D721Med (cell line): ENCODE results near the gene PKD1L1.

Experiments
- DNase-seq: peaks from one replicate; pipeline ENCODE4 v3.0.0; 2011; ENCODE audit warnings: low spot score; ENCODE audit not compliant: insufficient read length
- FAIRE-seq: peaks from 2 replicates; lab custom pipeline; 2011; peaks lifted over from hg19 to GRCh38; lab: Jason Lieb, UNC
- CTCF ChIP-seq: IDR thresholded peaks from 2 replicates; pipeline ENCODE4 v1.5.1; 2012; ENCODE audit warnings: mild to moderate bottlenecking, control low read depth; ENCODE audit not compliant: insufficient read depth; ENCODE audit errors: missing control alignments

PKD1L1 gene

GRCh38 chr7:47815867-47816266, 132.4 kb downstream of the PKD1L1 start:
- FAIRE-seq = no peak
- no peak for DNase-seq
- no peak for TF ChIP-seq CTCF

- DNase-seq (no peak), FAIRE-seq (no peak)
- no peak for TF ChIP-seq CTCF
Observed at GRCh38 chr7:47814905-47815613, 133.2 kb downstream of the PKD1L1 start.

GRCh38 chr7:47813620-47814260, 134.5 kb downstream of the PKD1L1 start:
- DNase-seq (no peak), FAIRE-seq (no peak)
- no peak for TF ChIP-seq CTCF

- FAIRE-seq = no peak
- TF ChIP-seq CTCF = no peak
- no peak for DNase-seq
Observed at GRCh38 chr7:47812429-47813136, 135.7 kb downstream of the PKD1L1 start.

GRCh38 chr7:47811632-47812380, 136.5 kb downstream of the PKD1L1 start:
- no peak for TF ChIP-seq CTCF
- FAIRE-seq (no peak), DNase-seq (no peak)

GRCh38 chr7:47809387-47809786, 138.9 kb downstream of the PKD1L1 start:
- TF ChIP-seq CTCF = no peak
- FAIRE-seq (no peak), DNase-seq (no peak)
